GM21576 (cell line): ENCODE data around the gene PKDCC.
"Not testable (repeated sequence)": the region's sequence is repeated elsewhere in the genome, so short reads cannot be mapped to it uniquely, and the experiment has no call there.

Experiments used
- ATAC-seq: cut with Tn5 transposase; IDR thresholded peaks from one replicate; pipeline ENCODE4 v1.9.1; 2021; ENCODE audit warnings: mild to moderate bottlenecking, moderate library complexity; ENCODE audit not compliant: unreplicated experiment

Gene PKDCC

GRCh38 chr2:42029639-42030199, 18.1 kb upstream of the PKDCC start:
- no peak for ATAC-seq

- no peak for ATAC-seq
These were observed 17.5 kb upstream of the PKDCC start for GRCh38 chr2:42030200-42030759.

- ATAC-seq = no peak
These were observed 17.0 kb upstream of the PKDCC start for GRCh38 chr2:42030829-42031228.

GRCh38 chr2:42031281-42032223, 16.3 kb upstream of the PKDCC start:
- no peak for ATAC-seq

- no peak for ATAC-seq
These were observed 15.6 kb upstream of the PKDCC start for GRCh38 chr2:42032224-42032620.

- no peak for ATAC-seq
These were observed 15.1 kb upstream of the PKDCC start for GRCh38 chr2:42032745-42033144.

GRCh38 chr2:42034096-42034495, 13.7 kb upstream of the PKDCC start:
- ATAC-seq = not testable (repeated sequence)

GRCh38 chr2:42035241-42035640, 12.6 kb upstream of the PKDCC start:
- no peak for ATAC-seq

- ATAC-seq = no peak
These were observed 11.4 kb upstream of the PKDCC start for GRCh38 chr2:42036413-42036812.

- ATAC-seq = no peak
These were observed 10.9 kb upstream of the PKDCC start for GRCh38 chr2:42036940-42037339.

- ATAC-seq = no peak
These were observed 7.1 kb upstream of the PKDCC start for GRCh38 chr2:42040643-42041278.

- no peak for ATAC-seq
These were observed 6.3 kb upstream of the PKDCC start for GRCh38 chr2:42041377-42042127.

GRCh38 chr2:42042631-42043355, 5.0 kb upstream of the PKDCC start:
- ATAC-seq = no peak

- ATAC-seq = no peak
These were observed 3.9 kb upstream of the PKDCC start for GRCh38 chr2:42043789-42044394.

GRCh38 chr2:42044939-42045338, 2.9 kb upstream of the PKDCC start:
- no peak for ATAC-seq

GRCh38 chr2:42045352-42045751, 2.5 kb upstream of the PKDCC start:
- no peak for ATAC-seq

GRCh38 chr2:42045848-42046748, 1.7 kb upstream of the PKDCC start:
- no peak for ATAC-seq

- ATAC-seq = peak; percentile 3
These were observed 868 bp upstream of the PKDCC start for GRCh38 chr2:42046819-42047487.
